Measurements from ENCODE around the gene WSCD1.
A peak's percentile ranks its signal among the peaks of the same experiment; 100 is the strongest.

The WSCD1 gene

DNA sequence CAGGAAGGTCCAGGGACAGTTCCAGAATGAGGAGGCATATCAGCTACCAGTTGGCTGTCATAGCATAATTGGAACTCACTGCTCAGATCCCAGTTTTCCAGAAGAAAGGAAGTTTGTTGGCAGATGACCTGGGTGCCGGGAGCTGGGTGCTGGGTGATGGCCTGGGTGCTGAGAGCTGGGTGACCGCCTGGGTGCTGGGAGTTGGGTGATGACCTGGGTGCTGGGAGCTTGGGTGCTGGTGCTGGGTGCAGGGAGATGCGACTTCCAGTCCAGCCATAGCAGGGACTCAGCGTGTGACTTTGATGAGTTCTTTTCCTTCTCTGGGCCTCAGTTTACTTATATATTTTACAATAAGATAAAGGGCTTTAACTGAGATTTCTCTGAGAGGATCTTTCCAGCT is 18.0 kb downstream of the WSCD1 start:
- Mint-ChIP-seq H3K27me3 (ENCODE audit: low read depth) (peaks cover 7% of the 10 kb centered on the region), H3K36me3 (ENCODE audit: low read depth) (no peaks in the 10 kb centered on the region), H3K4me1 (peaks cover 47% of the 10 kb centered on the region), H3K9me3 (no peaks in the 10 kb centered on the region), H3K27ac (peak overlapping the region in 1 of 3 experiments; percentile 22), H3K4me3 (no peak overlapping the region)
- TF ChIP-seq, protein P1, sequence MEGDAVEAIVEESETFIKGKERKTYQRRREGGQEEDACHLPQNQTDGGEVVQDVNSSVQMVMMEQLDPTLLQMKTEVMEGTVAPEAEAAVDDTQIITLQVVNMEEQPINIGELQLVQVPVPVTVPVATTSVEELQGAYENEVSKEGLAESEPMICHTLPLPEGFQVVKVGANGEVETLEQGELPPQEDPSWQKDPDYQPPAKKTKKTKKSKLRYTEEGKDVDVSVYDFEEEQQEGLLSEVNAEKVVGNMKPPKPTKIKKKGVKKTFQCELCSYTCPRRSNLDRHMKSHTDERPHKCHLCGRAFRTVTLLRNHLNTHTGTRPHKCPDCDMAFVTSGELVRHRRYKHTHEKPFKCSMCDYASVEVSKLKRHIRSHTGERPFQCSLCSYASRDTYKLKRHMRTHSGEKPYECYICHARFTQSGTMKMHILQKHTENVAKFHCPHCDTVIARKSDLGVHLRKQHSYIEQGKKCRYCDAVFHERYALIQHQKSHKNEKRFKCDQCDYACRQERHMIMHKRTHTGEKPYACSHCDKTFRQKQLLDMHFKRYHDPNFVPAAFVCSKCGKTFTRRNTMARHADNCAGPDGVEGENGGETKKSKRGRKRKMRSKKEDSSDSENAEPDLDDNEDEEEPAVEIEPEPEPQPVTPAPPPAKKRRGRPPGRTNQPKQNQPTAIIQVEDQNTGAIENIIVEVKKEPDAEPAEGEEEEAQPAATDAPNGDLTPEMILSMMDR (IDR thresholded peaks at IDR 0.05; ENCODE audit: unreplicated experiment in 3 of 3), result no peak

GRCh38 chr17:6090253-6090652 is 20.1 kb downstream of the WSCD1 start:
- TF ChIP-seq, protein P1 (IDR thresholded peaks at IDR 0.05; ENCODE audit: unreplicated experiment in 3 of 3), result no peak
- no peak overlapping the region for H3K4me3 Mint-ChIP-seq

DNA sequence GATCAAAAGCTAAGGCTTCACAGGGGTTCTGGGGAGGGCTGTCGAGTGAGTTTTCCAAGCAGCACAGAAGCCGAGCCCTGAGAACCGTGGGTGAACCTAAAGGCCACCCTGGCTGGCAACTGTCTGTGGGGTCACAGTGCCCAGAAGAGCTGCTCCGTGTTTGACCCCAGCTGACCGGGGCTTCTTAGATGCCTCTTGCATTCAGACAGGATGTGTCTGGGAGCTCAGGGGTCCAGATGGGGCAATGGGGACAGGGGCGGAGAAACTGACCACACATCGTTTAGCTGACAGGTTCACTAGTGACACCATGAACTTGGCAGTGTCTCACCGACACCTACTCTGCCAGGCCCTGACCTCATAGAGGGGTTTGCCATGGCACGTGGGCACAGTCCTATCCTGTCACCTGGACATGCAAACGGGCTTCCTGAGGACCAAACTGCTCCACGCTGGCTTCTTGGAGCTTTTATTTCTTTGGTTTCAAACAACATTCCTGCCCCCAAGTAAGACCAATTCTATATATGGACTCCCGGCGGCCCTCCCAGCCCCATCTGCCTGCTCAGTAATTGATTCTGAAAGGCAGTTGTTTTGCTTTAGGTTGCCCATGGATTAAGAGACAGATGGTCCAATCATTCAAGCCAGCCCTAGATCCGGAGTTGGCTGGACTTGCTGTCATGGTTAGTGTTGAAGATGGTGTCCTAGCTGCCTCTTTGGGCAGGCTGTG is 22.2 kb downstream of the WSCD1 start:
- peaks cover 57% of the 10 kb centered on the region for H3K4me1 Mint-ChIP-seq
- H3K27ac Mint-ChIP-seq, result peak overlapping the region in 2 of 3 experiments; percentile 43 to 80
- H3K4me3 Mint-ChIP-seq, result peak overlapping the region in 1 of 3 experiments; percentile 49
- TF ChIP-seq, protein P1 (IDR thresholded peaks at IDR 0.05; ENCODE audit: unreplicated experiment in 3 of 3), result no peak
- no peaks in the 10 kb centered on the region for H3K9me3 Mint-ChIP-seq
- H3K36me3 Mint-ChIP-seq (ENCODE audit: low read depth), result peaks cover 8% of the 10 kb centered on the region
- H3K27me3 Mint-ChIP-seq (ENCODE audit: low read depth), result peaks cover 7% of the 10 kb centered on the region

More at GRCh38 chr17:6090253-6090652, 20.1 kb downstream of the WSCD1 start:
- Mint-ChIP-seq H3K27me3 (ENCODE audit: low read depth) (peaks cover 7% of the 10 kb centered on the region), H3K9me3 (no peaks in the 10 kb centered on the region), H3K4me1 (peaks cover 50% of the 10 kb centered on the region), H3K27ac (peak overlapping the region in 1 of 3 experiments; percentile 50), H3K36me3 (ENCODE audit: low read depth) (peaks cover 5% of the 10 kb centered on the region)

DNA sequence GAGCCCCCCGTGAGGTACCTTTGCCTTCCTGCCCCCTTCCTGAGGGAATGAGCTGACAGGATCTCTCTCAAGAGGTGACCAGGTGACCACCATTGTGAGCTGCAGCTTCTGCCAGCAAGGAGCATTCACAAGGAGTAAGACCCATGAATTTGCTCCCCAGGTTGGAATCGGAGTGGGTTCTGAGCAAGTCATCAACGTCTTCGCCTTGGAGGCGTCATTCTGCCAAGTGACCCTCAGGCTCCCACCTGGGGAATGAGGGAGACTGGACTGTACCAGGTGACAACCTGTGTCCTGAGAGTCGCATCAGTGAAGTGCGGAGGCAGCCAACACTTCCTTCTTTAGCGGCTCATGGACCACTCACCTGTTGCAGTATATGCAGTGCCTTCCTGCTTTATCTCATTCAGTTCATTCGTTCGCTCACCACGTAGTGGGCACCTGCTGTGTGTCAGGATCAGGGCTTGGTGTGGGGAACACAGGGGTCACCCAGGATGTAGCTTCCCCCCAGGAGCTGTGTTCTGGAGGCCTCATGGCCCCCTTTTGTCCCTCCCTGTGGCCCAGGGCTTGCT is 22.8 kb downstream of the WSCD1 start:
- Mint-ChIP-seq H3K27me3 (ENCODE audit: low read depth) (peaks cover 7% of the 10 kb centered on the region), H3K4me3 (peak overlapping the region in 1 of 3 experiments; percentile 49), H3K27ac (peak overlapping the region in 2 of 3 experiments; percentile 43 to 80), H3K36me3 (ENCODE audit: low read depth) (peaks cover 8% of the 10 kb centered on the region), H3K9me3 (no peaks in the 10 kb centered on the region), H3K4me1 (peaks cover 54% of the 10 kb centered on the region)
- TF ChIP-seq, protein P1 (IDR thresholded peaks at IDR 0.05; ENCODE audit: unreplicated experiment in 3 of 3), result no peak

GRCh38 chr17:6094453-6094852 is 24.3 kb downstream of the WSCD1 start:
- Mint-ChIP-seq H3K9me3 (no peaks in the 10 kb centered on the region), H3K36me3 (ENCODE audit: low read depth) (peaks cover 8% of the 10 kb centered on the region), H3K4me1 (peaks cover 63% of the 10 kb centered on the region), H3K27me3 (ENCODE audit: low read depth) (peaks cover 5% of the 10 kb centered on the region), H3K4me3 (no peak overlapping the region), H3K27ac (peak overlapping the region in 1 of 3 experiments; percentile 7)
- TF ChIP-seq, protein P1 (IDR thresholded peaks at IDR 0.05; ENCODE audit: unreplicated experiment in 3 of 3), result no peak
